NCI-H146 (cell line): ENCODE results near the gene SWAP70.
A peak's percentile ranks its signal among the peaks of the same experiment; 100 is the strongest.
"Not testable (repeated sequence)": the region's sequence is repeated elsewhere in the genome, so short reads cannot be mapped to it uniquely, and the experiment has no call there.

Experiments used
- DNase-seq: peaks from one replicate; lab custom pipeline; 2025; lab: John Stamatoyannopoulos, UW

Gene SWAP70

DNA sequence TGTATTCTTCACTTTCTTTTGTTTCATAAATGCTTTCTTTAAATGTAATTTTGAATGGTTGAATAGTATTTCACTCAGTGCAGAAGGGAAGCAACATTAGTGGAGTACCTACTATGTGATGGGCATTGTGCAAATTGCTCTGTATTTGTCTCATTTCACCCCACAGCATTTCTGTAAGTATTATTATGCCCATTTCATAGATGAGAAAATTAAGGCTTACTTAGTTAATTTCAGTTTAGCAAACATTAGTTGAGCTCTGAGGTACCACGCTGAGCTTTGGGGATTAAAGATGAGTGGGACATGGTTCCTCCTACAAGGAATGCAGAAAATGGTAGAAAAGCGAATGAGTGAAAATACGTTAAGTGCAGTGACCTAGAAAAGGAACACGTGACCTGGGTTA, 58.1 kb downstream of the SWAP70 start:
- no peak for DNase-seq

GRCh38 chr11:9722893-9723292, 59.0 kb downstream of the SWAP70 start:
- no peak for DNase-seq

- DNase-seq: peak; percentile 83
Observed at GRCh38 chr11:9726321-9727022, 62.6 kb downstream of the SWAP70 start.

DNA sequence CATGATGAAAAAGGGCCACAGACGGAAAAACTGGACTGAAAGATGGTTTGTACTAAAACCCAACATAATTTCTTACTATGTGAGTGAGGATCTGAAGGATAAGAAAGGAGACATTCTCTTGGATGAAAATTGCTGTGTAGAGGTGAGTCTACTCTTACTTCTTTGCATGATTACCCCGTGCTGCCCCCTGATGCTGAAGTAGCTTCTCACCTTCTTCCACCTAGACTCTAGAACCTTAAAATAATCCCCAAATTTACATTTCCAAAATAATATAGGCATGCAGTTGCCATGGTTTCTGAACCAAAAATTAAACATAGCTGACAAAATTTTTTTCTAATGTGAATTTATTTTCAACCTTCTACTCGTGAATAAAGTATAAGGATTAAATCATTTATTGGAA, 64.2 kb downstream of the SWAP70 start:
- DNase-seq: no peak

DNA sequence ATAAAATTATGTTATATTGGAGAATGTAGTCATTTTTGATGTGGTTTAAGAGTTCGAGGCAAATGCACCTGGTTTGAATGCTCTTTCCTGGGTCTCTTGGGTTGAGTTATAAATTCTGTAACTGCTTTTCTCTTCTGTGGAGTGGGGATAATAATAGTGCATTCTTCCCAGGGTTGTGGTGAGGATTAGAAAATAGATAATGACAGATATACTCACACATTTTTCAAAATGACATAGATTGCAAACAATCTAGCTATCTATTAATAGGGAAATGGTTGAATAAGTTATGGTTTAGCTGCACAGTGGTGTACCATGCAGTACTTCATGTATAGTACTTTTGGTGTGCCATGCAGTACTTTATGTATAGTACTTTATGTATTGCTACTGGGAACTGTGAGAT, 67.4 kb downstream of the SWAP70 start:
- DNase-seq: no peak

- no peak for DNase-seq
Observed at GRCh38 chr11:9732453-9732852, 68.6 kb downstream of the SWAP70 start.

- no peak for DNase-seq
Observed at GRCh38 chr11:9733212-9733611, 69.3 kb downstream of the SWAP70 start.

- DNase-seq: no peak
Observed at GRCh38 chr11:9735236-9735635, 71.4 kb downstream of the SWAP70 start.

- DNase-seq: no peak
Observed at GRCh38 chr11:9735919-9736318, 72.0 kb downstream of the SWAP70 start.

DNA sequence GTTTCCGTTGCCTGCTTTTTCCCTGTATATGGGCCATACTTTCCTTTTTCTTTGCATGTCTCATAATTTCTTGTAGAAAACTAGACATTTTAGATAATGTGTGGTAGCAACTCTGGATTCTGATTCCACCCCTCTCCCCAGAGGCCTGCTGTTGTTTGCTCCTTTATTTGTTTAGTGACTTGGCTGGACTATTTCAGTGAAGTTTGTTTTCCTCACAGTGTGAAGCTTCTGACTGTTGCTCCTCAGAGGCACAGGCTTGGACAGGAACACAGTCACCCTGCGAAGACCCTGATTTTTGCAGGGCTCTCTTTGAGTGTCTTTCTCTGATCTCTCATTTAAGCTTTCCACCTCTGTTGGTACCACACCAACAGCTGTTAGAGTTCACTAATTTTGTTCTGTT, 72.5 kb downstream of the SWAP70 start:
- no peak for DNase-seq

- DNase-seq: no peak
Observed at GRCh38 chr11:9738116-9738515, 74.2 kb downstream of the SWAP70 start.

- DNase-seq: no peak
Observed at GRCh38 chr11:9738707-9739106, 74.8 kb downstream of the SWAP70 start.

GRCh38 chr11:9739123-9739900, 75.4 kb downstream of the SWAP70 start:
- no peak for DNase-seq

DNA sequence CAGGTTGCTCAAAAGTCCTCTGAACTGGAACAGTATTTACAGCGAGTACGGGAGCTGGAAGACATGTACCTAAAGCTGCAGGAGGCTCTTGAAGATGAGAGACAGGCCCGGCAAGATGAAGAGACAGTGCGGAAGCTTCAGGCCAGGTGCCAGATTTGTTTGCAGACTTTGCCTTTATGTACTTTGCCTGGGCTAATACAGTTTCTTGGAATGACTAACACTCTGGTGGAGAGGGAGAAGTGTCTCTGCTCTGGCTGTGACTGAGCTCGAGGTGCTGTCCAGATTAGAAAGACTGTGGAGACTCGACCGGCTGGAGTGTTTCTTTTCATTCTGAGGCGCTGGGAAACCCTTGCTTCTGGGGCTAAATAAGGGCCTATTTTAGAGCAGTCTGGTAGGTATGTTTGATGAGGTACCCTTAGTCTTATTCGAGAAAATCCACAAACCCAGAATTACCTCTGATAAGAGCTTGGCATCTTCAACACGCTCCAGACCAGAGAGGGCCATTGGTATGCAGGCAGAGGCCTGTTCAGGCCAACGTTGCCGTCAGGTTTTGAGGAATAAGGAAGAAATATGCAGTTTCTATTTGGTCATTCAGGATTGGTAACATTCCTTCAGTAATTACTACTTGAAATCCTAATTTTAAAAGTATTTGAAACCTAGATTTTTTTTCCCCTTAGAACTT, 76.5 kb downstream of the SWAP70 start:
- DNase-seq: no peak

DNA sequence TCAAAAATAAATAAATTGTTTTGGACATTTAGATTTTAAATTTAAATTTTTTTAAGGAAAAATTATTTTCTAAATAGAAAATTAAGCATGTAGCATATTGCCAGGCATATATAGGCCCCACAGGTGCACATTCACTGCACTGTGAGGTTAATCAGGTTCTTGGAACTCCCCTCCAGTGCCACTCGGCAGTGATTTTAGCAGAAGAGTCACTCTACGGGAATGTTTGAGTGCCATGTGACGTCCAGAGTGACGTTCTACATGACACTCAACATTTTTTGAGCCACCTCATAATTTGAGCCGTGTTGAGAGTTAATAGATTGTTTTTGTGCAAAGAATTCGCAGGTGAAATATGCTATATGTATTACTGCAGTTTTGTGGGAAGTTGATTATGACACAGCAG, 77.4 kb downstream of the SWAP70 start:
- DNase-seq: no peak

GRCh38 chr11:9743512-9743911, 79.6 kb downstream of the SWAP70 start:
- not testable (repeated sequence) for DNase-seq

GRCh38 chr11:9745411-9746211, 81.7 kb downstream of the SWAP70 start:
- no peak for DNase-seq

GRCh38 chr11:9747229-9747628, 83.4 kb downstream of the SWAP70 start:
- no peak for DNase-seq

DNA sequence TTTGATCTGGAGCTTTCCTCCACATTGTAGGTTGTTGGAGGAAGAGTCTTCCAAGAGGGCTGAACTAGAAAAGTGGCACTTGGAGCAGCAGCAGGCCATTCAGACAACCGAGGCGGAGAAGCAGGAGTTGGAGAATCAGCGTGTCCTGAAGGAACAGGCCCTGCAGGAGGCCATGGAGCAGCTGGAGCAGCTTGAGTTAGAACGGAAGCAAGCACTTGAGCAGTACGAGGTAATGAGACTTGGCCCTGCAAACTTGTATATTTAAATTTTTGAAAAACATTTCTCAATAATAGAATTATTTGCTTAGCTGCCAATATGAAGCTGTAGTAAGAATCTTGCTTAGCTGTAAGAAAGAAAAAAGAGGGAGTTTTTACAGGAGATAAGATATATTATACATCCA, 84.0 kb downstream of the SWAP70 start:
- no peak for DNase-seq

- DNase-seq: peak; percentile 40
Observed at GRCh38 chr11:9748361-9748970, 84.6 kb downstream of the SWAP70 start.

DNA sequence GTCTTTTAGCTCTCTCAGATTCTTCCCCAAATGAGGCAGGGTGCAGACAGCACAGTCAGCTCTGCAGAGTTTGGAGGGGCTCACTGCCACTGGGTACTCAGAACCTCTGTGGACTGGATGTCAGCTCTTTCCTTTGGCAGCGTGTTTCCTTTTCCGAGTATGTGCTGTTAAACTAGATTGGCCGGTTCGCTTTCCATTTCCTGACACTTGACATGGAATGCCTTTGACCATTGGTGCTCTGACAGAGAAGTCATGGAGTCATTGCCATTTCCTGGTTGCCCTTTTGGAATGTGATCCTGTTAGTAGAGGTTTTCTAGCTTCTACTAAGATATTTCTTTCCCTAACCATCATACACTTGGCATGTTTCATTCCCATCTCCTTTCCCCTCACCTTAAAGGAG, 86.7 kb downstream of the SWAP70 start:
- DNase-seq: no peak

DNA sequence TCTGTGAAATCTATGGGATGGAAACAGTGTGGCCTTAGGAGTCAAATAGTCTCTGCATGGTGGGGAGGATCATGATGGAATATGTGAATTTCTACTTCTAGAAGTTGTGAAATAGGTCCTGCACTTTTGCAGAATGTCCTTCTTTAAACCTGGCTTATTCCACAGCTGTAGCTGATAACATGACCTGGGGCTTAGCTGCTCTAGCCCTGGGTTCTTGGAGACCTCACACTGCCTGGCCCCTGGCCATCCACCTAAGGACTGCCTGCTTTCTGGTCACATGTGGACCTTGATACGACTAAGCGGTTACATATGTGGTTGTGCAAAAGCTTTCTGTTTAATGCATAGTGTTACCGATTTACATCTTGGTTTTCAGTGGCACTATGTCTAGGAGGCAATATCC, 88.2 kb downstream of the SWAP70 start:
- no peak for DNase-seq
